Glomerular visceral epithelial cell (primary cell): ENCODE results near the gene ALG14.
A peak's percentile ranks its signal among the peaks of the same experiment; 100 is the strongest.

Experiments
- DNase-seq: peaks from one replicate; pipeline ENCODE4 v3.0.0-alpha.2; 2016; ENCODE audit errors: extremely low spot score

Gene ALG14

DNA sequence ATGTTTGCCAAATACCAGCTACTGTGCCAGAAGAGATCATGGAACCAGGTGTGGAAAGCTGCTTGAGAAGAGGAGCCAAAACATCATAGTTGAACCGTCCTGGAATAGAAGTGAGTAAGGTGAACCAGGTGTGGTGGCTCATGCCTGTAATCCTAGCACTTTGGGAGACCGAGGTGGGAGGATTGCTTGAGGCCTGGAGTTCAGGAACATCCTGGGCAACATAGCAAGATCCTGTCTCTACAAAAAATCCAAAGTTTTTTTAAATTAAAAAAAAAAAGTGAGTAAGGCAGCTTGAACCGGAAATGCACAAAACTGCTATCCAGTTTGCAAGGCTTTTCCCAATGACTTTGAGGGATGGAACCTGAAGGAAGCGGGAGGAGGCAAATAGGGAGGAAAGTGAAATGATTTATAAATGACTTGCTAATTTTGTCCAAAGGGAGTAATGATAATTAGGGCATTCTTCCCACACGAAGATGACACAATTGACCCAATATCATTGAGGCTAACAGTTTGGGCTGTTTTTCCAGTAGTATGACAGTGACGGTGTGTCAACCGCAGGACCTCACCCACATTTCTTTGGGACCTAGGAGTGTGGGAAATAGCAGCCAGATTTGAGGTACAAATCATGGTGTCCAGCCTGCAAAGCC, 144.3 kb downstream of the ALG14 start:
- DNase-seq, result no peak

- peak; percentile 57 for DNase-seq
Observed at GRCh38 chr1:94927405-94928175, 145.2 kb downstream of the ALG14 start.

DNA sequence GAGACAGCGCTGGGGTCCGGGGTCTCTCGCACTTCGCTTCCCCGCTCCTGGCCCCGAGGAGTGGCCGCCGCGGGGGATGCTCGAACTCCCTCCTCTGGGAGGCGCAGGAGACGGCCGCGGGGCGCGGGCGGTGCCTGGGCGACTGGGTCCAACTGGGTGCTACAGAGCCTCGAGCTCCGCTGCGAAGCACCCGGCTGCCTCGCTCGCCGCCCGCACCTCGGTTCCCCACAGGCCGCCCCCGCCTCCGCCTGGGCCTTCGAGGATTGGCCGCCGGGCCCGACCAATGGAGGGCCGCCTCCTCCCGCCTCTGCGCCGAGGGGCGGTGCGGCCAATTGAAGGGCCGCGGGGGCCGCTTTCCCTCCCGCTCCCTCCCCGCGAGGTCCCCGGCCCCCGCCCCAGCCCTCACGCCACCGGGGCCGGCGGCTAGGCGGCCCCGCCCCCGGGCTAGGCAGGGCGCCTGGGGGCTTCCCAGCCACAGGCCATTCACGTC, 145.8 kb downstream of the ALG14 start, which contains the start of gene CNN3:
TSS of gene CNN3 (minus strand) at position 196 of the 490 bp plus-strand sequence. CDS start 216 bp downstream, outside the sequence.
- peak; percentile 97 for DNase-seq

DNA sequence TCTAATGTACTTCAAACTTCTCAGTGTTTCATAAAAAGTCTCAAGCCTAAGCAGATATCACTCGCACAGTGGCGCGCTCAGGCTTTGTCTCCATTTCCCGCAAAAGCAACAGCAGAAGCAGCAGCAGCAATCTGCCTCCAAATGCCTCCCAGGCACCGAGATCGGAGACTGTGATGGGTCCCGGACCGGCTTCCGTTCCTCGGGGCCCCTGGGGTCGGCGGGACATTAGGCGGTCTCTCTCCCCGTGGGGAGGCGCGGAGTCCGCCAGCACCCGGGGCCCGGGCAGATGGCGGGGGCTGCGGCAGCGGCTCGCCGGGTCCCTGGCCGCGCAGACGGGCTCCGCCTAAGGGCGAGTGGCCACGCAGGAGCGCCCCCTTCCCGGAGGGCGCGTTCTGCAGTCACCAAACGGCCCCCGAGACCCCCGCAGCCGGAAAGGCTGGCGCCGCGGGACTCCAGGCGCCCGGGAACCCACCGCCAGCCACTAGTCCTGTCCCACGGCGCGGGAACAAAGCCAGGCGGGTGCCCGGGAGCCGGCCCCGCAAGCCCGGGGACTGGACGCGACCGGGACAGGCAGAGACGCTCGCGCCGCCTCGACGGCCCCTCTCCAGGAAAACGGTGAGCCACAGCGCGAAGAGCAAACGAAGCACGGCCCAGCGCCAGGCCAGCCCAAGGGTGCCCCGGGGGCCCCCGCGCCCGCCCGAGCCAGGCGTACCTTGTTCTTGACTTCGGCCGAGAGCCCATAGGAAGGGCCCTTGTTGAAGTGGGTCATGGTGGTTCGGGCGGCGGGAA, 146.4 kb downstream of the ALG14 start:
- DNase-seq, result peak; percentile 55

- DNase-seq, result peak; percentile 98
Observed at GRCh38 chr1:94925561-94926125, 147.1 kb downstream of the ALG14 start.

GRCh38 chr1:94925004-94925403, 147.7 kb downstream of the ALG14 start:
- no peak for DNase-seq
